ENCODE data around the gene ANP32B.
A peak's percentile ranks its signal among the peaks of the same experiment; 100 is the strongest.

The ANP32B gene

DNA sequence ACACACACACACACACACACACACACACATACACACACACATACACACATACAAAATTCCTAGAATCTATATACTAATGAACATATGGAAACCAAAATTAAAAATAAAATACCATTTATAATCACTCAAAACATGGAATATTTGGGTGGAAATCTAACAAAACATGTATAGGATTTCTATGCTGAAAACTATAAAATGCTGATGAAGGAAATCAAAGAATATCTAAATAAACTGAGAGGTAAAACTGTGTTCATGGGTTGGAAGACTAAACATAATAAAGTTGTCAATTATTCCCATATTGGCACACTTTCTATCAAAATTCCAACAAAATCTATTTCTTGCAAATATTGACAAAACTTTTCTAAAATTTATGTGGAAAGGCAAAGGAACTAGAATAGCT lies 48.0 kb downstream of the ANP32B start:
- no peak for DNase-seq (ENCODE audit: low spot score)

DNA sequence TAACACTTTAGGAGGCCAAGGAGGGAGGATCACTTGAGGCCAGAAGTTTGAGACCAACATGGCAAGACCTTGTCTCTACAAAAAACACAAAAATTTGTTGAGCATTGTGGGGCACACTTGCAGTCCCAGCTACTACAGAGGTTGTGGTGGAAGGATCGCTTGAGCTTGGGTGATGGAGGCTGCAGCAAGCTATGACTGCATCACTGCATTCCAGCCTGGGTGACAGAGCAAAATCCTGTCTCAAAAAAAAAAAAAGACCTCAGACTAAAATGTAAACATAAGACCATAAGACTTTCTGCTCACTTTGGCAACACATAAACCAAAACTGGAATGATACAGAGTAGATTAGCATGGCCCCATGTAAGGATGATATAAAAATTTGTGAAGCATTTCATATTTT lies 48.8 kb downstream of the ANP32B start:
- DNase-seq (ENCODE audit: low spot score) = no peak

DNA sequence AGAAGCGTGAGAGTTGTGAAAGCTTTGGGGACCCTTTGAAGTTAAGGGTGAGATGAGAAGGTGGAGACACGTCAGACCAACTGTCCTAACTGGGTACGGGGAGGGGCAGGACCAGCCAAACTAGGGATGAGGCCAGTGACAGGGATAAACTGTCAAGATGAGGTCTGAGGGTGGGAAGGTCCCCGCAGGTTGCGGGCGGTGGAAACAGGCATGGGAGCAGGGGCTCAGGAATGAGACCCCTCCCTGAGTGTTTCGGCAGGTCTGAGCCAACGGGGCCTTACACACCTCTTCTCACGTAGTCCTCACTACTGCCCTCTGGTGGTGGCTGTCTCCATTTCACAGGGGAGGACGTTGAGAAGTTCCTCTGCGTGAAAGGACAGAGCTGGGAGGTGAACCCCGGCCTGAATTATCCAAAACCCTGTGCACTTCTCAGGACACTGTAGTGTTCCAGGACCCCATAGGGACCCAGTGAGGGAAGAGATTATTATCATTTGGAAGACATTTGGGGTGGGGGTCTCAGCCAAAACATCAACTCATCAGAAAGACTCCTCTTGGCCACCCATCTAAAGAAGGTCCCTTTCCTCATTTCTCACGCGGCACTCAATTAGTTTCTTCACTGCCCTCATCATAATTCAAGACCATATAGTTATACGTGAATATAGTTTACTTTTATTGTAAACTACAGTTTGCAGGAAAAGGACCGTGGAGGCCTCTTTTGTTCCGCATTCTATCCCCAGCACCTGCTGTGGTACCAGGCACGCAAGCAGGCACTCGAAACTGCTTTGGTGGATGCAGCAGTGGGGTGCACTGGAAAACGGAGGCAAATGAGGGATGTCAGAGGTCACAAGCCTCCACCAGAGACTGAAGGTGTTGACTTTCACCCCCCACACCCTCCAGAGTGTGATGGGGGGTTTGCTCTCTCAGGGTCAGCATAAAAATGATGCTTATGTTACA lies 51.7 kb downstream of the ANP32B start:
- DNase-seq (ENCODE audit: low spot score) = peak; percentile 91

DNA sequence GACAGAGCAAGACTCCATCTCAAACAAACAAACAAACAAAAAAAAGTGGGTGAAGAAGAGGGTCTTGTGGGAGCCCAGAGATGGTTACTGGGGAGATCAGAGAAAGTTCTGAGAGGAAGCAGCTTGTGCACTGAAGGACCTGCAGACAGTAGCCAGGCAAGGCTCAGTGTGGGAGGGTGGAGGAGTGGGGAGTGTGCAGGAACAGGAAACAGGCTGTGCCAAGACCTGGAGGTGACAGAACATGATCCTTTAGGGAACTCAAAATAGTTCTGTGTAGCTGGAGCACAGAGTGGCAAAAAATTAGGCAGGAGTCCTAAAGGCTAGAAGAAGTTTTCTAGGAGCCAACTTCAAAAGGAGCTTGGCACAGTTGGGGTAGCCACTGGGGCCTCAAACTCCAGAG lies 54.2 kb downstream of the ANP32B start:
- DNase-seq (ENCODE audit: low spot score) = no peak

DNA sequence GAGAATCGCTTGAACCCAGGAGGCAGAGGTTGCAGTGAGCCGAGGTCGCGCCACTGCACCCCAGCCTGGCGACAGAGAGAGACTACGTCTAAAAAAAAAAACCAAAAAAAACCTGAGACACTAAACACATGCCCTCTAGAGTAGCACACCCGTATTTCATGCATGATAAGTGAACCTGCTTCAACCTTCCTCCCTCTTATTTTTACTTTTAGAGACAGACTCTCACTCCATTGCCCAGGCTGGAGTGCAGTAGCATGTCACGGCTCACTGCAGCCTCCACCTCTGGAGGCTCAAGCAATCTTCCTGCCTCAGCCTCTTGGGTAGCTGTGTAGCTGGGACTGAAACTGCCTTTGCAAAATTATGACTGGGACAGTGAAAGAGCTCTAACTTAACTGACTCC lies 55.8 kb downstream of the ANP32B start:
- DNase-seq (ENCODE audit: low spot score) = no peak

DNA sequence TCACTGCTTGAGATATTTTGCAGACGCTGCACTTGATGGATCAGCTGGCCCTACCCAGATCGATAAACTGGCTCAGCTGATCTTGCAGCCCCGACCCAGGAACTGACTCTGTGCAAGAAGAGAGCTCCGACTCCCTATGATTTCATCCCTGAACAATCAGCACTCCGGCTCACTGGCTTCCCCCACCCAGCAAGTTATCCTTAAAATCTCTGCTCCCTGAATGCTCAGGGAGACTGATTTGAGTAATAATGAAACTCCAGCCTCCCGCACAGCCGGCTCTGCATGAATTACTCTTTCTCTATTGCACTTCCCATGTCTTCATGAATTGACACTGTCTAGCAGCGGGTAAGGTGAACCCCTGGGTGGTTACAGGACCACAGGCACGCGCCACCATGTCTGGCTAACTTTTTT lies 56.5 kb downstream of the ANP32B start:
- no peak for DNase-seq (ENCODE audit: low spot score)

DNA sequence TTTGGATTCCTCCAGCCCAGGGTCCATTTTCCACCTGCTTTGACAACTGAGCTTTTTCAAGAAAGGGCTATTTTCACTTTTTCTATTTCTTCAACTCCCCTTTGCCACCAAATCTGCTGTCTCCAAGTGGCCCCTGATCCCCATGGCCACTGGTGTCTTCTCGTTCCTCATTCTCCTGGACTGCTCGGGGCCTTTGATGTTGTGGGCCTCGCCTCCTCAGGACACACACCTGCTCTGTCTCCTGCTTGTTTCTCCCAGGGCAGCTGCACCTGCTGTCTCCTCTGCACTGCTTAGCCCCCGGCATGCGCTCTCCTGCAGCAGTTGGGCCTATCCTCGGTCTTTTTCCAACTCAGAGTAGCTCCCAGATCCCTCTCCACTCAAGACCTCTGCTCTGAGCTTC lies 57.1 kb downstream of the ANP32B start:
- DNase-seq (ENCODE audit: low spot score) = no peak

DNA sequence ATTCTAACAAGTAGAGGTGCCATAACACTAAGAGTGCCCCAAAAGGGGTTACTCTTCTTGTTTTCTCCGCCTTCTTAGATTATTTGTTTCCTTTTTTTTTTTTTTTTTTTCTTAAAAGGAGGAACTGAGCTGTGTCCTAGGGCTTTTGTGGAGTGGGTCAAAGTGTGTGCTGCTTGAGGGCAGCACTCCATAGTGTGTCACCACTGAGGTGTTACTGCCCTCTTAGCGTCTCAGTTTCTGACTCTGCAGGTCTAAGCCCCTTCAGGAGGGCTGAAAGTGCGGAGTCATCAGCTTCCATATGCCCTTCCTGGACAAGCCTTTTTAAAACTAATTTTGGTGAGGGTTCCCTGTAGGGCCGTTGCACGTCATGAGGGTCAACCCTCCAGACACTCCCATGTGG lies 60.8 kb downstream of the ANP32B start:
- DNase-seq (ENCODE audit: low spot score) = no peak

DNA sequence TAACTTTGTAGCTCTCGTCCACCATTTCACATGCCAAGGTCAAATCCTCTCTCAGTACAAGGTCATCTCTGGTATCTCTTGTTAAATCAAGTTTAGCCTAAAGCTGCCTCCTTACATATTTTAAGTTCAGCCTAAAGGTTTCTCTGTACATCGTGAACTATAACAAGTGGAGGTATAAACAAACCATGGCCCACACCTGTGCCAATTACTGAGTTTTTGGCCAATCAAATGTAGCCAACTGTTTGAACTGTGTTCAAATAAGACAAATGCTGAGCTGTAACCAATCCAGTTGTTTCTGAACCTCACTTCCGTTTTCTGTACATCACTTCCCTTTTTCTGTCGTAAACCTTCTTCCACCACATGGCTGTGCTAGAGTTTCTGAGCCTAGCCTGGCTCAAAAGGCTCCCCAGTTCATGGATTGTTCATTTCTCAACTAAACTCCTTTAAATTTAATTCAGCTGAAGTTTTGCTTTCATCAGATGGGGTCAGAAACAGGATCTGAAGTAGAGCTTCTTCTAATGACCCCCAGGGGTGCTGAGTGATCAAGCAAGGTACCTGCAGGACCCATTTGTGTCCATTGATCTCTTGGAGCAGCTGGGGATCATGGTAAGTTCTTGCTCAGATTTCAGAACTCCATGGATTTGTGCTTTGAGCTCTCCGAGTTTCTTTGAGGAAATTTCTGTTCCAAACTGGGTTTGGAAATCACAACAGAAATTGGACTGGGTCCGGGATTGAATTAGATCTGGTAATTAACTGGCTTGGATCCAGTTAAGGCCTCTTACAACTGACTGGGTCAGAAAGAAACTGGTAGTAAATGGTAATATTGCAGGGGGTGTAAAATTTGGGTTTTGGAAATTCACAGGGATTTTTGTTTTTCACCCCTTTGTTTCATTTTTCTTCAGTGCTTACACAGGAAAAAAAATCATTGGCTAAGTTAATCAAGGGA lies 62.4 kb downstream of the ANP32B start:
- DNase-seq (ENCODE audit: low spot score) = peak; percentile 67

DNA sequence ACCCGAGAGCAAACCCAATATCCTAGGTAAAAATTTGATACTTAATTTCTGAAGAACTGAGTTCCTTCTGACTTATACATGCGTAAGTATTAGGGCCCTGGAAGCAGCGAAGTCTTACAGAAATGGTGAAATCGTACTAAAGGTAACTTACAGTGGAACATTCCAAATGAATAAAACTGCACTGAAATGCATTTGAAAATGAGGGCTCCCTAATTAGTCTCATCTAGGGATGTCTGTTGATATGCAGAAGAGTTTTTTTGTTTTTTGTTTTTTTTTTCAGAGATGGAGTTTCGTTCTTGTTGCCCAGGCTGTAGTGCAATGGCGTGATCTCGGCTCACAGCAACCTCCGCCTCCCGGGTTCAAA lies 63.0 kb downstream of the ANP32B start:
- no peak for DNase-seq (ENCODE audit: low spot score)

DNA sequence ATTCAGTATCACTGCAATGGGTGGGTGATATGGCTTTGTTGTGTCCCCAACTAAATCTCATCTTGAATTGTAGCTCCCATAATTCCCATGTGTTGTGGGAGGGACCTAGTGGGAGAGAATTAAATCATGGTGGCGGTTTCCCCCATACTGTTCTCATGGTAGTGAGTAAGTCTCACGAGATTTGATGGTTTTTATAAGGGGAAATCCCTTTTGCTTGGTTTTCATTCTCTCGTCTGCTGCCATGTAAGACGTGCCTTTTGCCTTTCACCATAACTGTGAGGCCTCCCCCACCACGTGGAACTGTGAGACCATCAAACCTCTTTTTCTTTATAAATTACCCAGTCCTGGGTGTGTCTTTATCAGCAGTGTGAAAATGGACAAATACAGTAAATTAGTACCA lies 63.9 kb downstream of the ANP32B start:
- DNase-seq (ENCODE audit: low spot score) = no peak

DNA sequence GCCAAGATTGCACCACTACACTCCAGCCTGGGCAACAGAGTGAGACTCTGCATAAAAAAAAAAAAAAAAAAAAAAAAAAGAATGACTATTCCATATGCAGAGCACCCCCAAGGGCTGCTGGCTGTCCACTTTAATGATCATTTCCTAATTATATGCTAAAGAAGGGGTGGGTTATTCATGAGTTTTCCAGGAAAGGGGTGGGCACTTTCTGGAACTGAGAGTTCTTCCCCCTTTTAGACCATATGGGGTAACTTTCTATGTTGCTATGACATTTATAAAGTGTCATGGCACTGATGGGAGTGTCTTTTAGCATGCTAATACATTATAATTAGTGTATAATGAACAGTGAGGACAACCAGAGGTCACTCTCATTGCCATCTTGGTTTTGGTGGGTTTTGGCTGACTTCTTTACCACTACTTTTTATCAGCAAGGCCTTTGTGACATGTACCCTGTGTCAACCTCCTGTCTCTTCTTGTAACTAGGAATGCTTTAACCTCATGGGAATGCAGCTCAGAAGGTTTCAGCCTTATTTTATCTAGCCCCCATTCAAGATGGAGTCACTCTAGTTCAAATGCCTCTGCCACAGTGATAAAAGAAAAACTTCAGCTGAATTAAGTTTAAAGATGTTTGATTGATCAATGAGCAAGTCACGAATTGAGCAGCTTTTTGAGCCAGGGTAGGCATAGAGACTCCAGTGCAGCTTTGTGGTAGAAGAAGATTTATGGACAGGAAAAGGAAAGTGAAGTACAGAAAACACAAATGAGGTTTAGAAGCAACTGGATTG lies 66.3 kb downstream of the ANP32B start:
- DNase-seq (ENCODE audit: low spot score) = no peak

DNA sequence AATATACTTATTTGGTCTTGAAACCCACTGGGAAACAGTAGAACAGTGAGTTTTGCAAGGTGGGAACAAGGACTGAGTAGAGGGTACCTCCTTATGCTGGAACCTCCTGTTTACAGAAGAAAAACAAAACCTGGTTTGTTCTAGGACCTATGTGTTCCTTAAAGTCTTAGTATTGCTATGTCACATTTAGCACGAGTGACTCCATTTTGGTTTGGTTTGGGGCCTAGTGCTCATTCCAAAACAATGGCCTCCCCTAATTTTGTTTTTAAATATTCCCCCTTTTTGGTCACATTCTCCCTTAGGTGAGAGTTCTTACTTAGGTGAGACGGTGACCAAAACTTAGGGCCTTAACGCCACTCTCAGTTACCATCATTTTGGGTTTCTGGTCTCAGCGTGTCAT lies 67.2 kb downstream of the ANP32B start:
- DNase-seq (ENCODE audit: low spot score) = no peak

DNA sequence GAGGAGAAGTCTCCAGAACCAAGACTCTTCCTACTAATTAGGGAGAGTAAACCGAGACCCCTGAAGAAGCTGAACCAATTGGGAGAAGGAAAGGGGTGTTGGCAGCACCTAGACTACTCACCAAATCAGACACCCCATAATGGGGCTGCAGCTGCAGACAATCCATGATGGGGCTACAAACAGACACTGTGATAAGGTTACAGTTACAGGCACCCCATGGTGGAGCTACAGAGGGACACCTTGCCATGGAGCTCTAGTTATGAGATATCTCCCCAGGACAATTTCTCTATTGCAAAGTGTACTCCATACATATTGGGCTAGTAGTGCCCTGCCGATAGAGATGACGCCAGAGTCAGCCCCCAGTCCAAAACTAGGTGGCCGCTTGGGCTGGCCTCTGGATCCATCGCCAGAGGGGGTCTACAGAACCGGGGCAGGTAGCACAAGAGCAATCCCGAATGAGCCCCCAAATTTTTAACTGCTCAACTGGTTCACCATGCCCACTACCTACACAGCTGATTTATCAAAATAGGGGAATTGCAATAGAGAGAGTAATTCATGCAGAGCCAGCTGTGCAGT lies 71.3 kb downstream of the ANP32B start:
- DNase-seq (ENCODE audit: low spot score) = no peak

DNA sequence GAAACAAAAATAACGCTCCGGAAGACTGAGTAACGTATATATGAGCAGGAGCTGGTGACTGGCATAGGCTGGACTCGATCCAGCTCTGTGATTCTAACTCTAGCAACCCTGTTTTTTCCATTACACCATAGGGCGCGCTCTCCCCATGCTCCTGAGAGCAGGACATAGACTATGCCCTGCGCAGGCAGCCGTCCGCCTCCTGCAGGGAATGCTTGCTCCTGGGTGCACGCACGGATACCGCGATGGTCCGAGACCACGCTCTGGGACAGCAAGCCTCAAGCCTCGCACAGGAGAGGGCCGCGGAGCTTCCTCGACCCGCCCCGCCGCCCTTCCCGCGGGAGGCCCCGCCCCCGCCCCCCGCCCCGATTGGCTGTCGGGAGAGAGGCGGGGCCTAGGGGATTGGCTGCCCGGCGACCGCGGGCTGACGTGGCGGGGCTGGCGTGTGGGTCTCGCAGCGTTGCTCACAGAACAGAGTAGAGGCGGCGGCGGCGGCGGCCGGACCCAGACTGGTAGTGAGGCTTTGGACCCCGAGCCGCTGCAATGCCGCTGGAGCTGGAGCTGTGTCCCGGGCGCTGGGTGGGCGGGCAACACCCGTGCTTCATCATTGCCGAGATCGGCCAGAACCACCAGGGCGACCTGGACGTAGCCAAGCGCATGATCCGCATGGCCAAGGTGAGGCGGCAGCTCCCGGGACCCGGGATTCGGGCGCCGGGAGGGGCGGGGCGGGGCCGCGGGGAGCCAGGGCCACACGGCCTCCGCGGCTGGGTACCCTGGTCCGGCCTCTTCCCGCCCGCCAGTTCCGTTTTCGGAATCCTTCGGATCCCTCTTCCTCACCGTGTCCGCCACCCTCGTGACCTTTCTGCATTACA lies 73.4 kb downstream of the ANP32B start, which contains the start of gene NANS:
NANS (plus strand) TSS at position 464 of the 869 bp plus-strand sequence; CDS start at position 541, 77 bp downstream.
- peak; percentile 87 for DNase-seq (ENCODE audit: low spot score)

DNA sequence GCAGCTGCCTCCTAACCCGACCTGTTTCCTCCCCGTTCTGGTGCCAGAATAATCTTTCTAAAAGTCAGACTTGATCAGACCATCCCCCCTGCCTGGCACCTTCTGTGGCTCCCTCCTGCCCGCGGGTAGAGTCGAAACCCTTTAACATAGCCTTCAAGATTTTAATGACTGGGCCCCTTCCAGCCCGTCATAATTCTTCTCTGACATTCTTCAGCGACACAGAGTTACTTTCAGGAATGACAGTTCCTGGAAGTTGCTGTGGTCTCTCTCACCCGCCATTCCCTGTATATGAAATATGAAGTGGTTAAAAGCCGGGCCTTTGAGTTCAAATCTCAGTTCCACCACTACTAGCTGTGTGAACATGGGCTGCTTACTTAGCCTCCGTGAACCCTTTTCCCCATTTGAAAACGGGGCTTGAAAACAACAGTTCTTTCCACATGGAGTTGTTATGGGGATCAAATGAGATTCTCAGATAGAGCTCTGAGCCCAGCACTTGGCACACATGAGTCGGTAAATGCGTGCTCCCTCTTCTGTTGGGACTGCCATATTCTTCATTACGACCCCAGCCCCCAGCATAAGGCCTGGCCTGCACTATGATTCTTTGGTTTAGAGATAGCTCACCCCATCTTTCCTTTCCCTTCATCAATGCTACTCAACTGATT lies 74.1 kb downstream of the ANP32B start:
- DNase-seq (ENCODE audit: low spot score) = peak; percentile 55

DNA sequence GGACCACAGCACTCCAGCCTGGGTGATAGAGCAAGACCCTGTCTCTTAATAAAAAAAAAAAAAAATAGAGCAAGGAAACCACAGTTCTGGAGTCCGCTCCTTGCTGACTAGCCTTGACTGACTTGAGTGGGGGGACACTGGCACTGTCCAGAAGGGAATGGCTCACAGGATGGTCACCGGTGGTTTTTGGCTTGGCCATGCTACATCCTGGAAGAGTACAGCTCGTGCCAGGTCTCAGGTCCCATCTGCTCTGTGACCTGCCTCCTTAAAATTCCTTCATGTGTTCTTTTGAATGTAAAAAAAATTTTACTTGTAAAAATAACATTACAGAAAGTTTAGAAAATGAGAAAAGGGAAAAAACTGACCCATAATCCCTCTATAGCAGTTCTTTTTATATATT lies 79.0 kb downstream of the ANP32B start:
- DNase-seq (ENCODE audit: low spot score) = no peak

DNA sequence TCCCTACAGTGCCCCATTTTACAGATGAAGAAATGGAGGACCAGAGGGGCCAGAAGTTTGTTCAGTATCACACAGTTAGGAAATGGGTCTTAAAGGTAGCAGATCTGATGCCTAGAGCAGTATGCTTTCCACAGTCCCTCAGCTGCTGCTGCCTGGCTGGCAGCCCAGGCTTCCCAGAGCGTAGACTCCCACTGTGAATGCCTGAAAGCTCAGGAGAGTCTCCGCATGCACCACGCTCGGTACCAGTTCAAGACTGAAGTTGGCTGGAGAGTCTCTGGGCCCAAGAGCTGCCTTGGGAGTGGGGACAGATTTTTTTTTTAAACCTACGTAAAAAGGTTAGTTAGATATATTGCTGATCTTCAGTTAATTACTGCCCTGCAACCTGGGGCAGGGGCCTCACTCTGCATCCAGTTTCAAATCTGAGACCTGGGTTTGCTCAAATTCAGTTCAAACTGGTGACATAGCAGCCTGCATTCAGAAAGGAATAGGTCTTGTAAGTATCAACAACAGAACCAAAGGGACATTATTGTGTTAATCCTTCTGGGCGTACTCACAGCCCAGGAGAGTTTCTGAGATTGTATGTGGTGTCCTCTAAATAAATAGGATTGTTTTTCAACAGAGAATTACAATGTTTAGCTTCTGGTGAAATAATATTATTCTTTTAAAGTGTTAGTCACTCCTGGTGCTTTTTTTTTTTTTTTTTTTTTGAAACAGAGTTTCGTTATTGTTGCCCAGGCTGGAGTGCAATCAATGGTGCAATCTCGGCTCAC lies 81.7 kb downstream of the ANP32B start:
- DNase-seq (ENCODE audit: low spot score) = no peak
